AG04449 (cell line): ENCODE results near the gene FHAD1.

ENCODE experiments used
- CTCF ChIA-PET: fragments of 350-600 bp; formaldehyde crosslinking; extraction: SDS; loops from one replicate; lab custom pipeline; 2021; ENCODE audit warnings: antibody characterized with exemption; lab: Yijun Ruan, JAX
- POLR2A ChIA-PET: fragments of 400-600, 350-600 bp; formaldehyde crosslinking; extraction: SDS; loops from one replicate; lab custom pipeline; 2020; ENCODE audit warnings: antibody characterized with exemption, inconsistent platforms; lab: Yijun Ruan, JAX
- DNase-seq: peaks from one replicate; pipeline ENCODE4 v3.0.0-alpha.2; 2010; ENCODE audit warnings: low read depth, low spot score
- H3K4me3 ChIP-seq: 2 replicates; pipeline ENCODE4 v1.5.1; 2011; ENCODE audit warnings: low read depth, mild to moderate bottlenecking, control low read depth, low read length
- TF ChIP-seq, protein P1 (sequence below): IDR thresholded peaks from one replicate; pipeline ENCODE4 v1.5.1; 2011; ENCODE audit warnings: mild to moderate bottlenecking, moderate library complexity, low read length, control low read depth, inconsistent platforms; ENCODE audit not compliant: insufficient read depth; ENCODE audit errors: missing control alignments

The FHAD1 gene

DNA sequence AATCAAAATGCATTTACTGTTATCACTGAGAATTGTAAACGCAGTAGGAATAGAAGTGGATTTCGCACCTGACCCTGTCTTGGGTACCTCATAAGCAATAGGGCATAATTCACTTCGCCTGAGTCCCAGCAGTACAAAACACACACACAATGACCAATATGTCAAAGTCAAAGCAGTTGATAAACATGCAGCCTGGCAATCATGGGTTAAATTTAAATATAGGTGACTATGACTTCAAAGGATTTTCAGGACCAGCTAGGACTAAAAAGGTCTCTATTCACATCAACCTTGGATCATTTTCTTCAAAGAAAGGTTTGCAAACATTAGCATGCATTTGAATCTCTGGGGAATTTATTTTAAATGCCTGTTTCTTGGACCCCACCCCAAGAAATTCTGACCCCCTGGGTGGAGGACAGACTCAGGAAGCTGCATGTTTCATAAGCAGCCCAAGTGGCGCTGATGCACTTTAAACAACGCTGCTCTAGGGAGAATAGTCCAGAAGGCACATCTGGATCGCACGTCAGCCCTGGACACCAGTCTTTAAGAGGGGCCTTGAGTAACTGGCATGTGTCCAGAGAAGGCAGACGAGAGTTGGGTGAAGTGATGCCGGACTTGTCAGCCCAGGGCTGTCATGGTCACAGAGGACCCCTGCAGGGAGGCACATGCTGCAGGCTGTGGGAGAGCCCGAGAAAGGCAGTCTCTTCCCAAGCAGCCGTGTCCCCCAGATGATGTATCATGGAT is 107.0 kb downstream of the FHAD1 start:
- ChIA-PET POLR2A (no interaction called here), CTCF (interaction anchor here (1.0 kb wide), 1 partner anchor 31 kb away, joined by 3 read pairs; no protein-coding TSS in a partner anchor)
- H3K4me3 ChIP-seq, result no peak overlapping the region
- TF ChIP-seq, protein P1, sequence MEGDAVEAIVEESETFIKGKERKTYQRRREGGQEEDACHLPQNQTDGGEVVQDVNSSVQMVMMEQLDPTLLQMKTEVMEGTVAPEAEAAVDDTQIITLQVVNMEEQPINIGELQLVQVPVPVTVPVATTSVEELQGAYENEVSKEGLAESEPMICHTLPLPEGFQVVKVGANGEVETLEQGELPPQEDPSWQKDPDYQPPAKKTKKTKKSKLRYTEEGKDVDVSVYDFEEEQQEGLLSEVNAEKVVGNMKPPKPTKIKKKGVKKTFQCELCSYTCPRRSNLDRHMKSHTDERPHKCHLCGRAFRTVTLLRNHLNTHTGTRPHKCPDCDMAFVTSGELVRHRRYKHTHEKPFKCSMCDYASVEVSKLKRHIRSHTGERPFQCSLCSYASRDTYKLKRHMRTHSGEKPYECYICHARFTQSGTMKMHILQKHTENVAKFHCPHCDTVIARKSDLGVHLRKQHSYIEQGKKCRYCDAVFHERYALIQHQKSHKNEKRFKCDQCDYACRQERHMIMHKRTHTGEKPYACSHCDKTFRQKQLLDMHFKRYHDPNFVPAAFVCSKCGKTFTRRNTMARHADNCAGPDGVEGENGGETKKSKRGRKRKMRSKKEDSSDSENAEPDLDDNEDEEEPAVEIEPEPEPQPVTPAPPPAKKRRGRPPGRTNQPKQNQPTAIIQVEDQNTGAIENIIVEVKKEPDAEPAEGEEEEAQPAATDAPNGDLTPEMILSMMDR, result no peak
- DNase-seq, result no peak

GRCh38 chr1:15354580-15354965 is 107.5 kb downstream of the FHAD1 start:
- ChIA-PET POLR2A (no interaction called here), CTCF (interaction anchor here (1.0 kb wide), 1 partner anchor 31 kb away, joined by 3 read pairs; no protein-coding TSS in a partner anchor)
- no peak overlapping the region for H3K4me3 ChIP-seq
- TF ChIP-seq, protein P1, result no peak
- DNase-seq, result no peak

- no peak overlapping the region for H3K4me3 ChIP-seq
- TF ChIP-seq, protein P1, result no peak
- POLR2A ChIA-PET, result interaction anchor here (0.7 kb wide), 1 partner anchor 14 kb away, joined by 3 read pairs; no protein-coding TSS in a partner anchor
- DNase-seq, result no peak
- CTCF ChIA-PET, result interaction anchor here (1.1 to 1.4 kb wide), 2 partner anchors 33 to 75 kb away, joined by 4 read pairs; no protein-coding TSS in a partner anchor
These were observed 109.1 kb downstream of the FHAD1 start for GRCh38 chr1:15355968-15356625.

DNA sequence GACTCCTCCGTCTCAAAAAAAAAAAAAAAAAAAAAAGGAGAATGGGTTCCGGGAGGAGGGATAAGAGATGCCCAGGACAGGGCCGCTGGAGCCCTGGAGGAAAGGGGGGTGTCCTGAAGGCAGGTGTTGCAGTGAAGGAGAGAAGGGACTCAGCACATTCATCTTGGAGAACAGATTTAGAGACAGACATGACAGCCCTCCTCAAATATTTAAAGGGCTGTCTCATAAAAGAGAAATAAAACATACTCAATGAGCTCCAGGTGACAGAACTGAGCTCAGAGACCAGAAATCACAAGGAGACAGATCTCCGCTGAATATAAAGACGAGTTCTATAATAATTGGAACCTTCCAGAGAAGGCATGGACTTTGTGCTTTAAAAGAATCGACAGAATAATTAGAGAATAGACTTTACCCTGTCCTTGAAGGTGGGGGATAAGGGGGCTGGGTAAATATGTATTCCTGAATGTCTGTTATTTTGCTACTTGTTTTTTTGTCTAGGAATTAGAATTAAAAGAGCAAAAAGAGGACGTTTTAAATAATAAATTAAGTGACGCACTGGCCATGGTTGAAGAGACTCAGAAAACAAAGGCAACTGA is 110.7 kb downstream of the FHAD1 start:
- no peak overlapping the region for H3K4me3 ChIP-seq
- TF ChIP-seq, protein P1, result no peak
- POLR2A ChIA-PET, result no interaction called here
- CTCF ChIA-PET, result interaction anchor here (1.5 kb wide), 1 partner anchor 14 kb away, joined by 3 read pairs; no protein-coding TSS in a partner anchor
- no peak for DNase-seq

GRCh38 chr1:15358565-15359133 is 111.6 kb downstream of the FHAD1 start:
- POLR2A ChIA-PET, result no interaction called here
- CTCF ChIA-PET, result interaction anchor here (1.5 kb wide), 1 partner anchor 13 kb away, joined by 3 read pairs; no protein-coding TSS in a partner anchor
- H3K4me3 ChIP-seq, result no peak overlapping the region

More at GRCh38 chr1:15358565-15359133, 111.6 kb downstream of the FHAD1 start:
- TF ChIP-seq, protein P1, result no peak
- DNase-seq, result no peak
